T-helper 22 cell (primary cell): ENCODE data around the gene ARPC1A.
"Not testable (repeated sequence)": the region's sequence is repeated elsewhere in the genome, so short reads cannot be mapped to it uniquely, and the experiment has no call there.

ENCODE experiments used
- DNase-seq: peaks from one replicate; pipeline ENCODE4 v3.0.0-alpha.2; 2020; ENCODE audit warnings: low read depth

The ARPC1A gene

GRCh38 chr7:99325592-99326407 is at the start of gene ARPC1A:
Gene ARPC1A (plus strand): TSS chr7:99325898. CDS start chr7:99333354, 7,456 bp downstream.
- DNase-seq = peak; percentile 80

- no peak for DNase-seq
Measured at GRCh38 chr7:99278180-99278579, 47.5 kb upstream of the ARPC1A start.

GRCh38 chr7:99284165-99284564 is 41.5 kb upstream of the ARPC1A start:
- DNase-seq = not testable (repeated sequence)

- no peak for DNase-seq
Measured at GRCh38 chr7:99287779-99288534, 37.7 kb upstream of the ARPC1A start.

- DNase-seq = no peak
Measured at GRCh38 chr7:99289185-99289584, 36.5 kb upstream of the ARPC1A start.

GRCh38 chr7:99290148-99290547 is 35.5 kb upstream of the ARPC1A start:
- DNase-seq = not testable (repeated sequence)

GRCh38 chr7:99290980-99291607 is 34.6 kb upstream of the ARPC1A start:
- DNase-seq = no peak

GRCh38 chr7:99292127-99292526 is 33.6 kb upstream of the ARPC1A start:
- DNase-seq = no peak

GRCh38 chr7:99293167-99293566 is 32.5 kb upstream of the ARPC1A start:
- DNase-seq = no peak

- no peak for DNase-seq
Measured at GRCh38 chr7:99293650-99294049, 32.0 kb upstream of the ARPC1A start.

GRCh38 chr7:99296471-99296870 is 29.2 kb upstream of the ARPC1A start:
- no peak for DNase-seq

GRCh38 chr7:99301496-99301895 is 24.2 kb upstream of the ARPC1A start:
- DNase-seq = no peak

- DNase-seq = no peak
Measured at GRCh38 chr7:99305473-99306260, 20.0 kb upstream of the ARPC1A start.

GRCh38 chr7:99308461-99309074 is 17.1 kb upstream of the ARPC1A start:
- DNase-seq = no peak

GRCh38 chr7:99309111-99309510 is 16.6 kb upstream of the ARPC1A start:
- DNase-seq = no peak

GRCh38 chr7:99310004-99310403 is 15.7 kb upstream of the ARPC1A start:
- DNase-seq = no peak

GRCh38 chr7:99311702-99312101 is 14.0 kb upstream of the ARPC1A start:
- DNase-seq = no peak

- peak; percentile 18 for DNase-seq
Measured at GRCh38 chr7:99312316-99313203, 13.1 kb upstream of the ARPC1A start.

GRCh38 chr7:99313204-99313573 is 12.5 kb upstream of the ARPC1A start:
- DNase-seq = no peak

GRCh38 chr7:99314504-99314903 is 11.2 kb upstream of the ARPC1A start:
- no peak for DNase-seq

GRCh38 chr7:99320371-99320770 is 5.3 kb upstream of the ARPC1A start:
- DNase-seq = no peak
